NCI-H1092 treated with DMSO at 0.1 percent for 48 hours (cell line): ENCODE measurements around the gene STARD5.

Source experiments
- DNase-seq: peaks from one replicate; lab custom pipeline; 2025; lab: John Stamatoyannopoulos, UW

The STARD5 gene

GRCh38 chr15:81311752-81312464 is 12.0 kb downstream of the STARD5 start:
- no peak for DNase-seq

GRCh38 chr15:81310480-81310879 is 13.5 kb downstream of the STARD5 start:
- DNase-seq = no peak

- DNase-seq = no peak
Observed at GRCh38 chr15:81309647-81310450, 14.1 kb downstream of the STARD5 start.

- DNase-seq = no peak
Observed at GRCh38 chr15:81308260-81308659, 15.7 kb downstream of the STARD5 start.

- no peak for DNase-seq
Observed at GRCh38 chr15:81304226-81304625, 19.7 kb downstream of the STARD5 start.

GRCh38 chr15:81303244-81304225 is 20.4 kb downstream of the STARD5 start:
- DNase-seq = no peak

- DNase-seq = no peak
Observed at GRCh38 chr15:81302701-81303109, 21.2 kb downstream of the STARD5 start.

- no peak for DNase-seq
Observed at GRCh38 chr15:81301815-81302399, 22.0 kb downstream of the STARD5 start.

GRCh38 chr15:81301385-81301784 is 22.6 kb downstream of the STARD5 start:
- DNase-seq = no peak

GRCh38 chr15:81299630-81300273 is 24.2 kb downstream of the STARD5 start:
- DNase-seq = no peak

GRCh38 chr15:81299156-81299555 is 24.8 kb downstream of the STARD5 start:
- DNase-seq = no peak

GRCh38 chr15:81298611-81299010 is 25.3 kb downstream of the STARD5 start:
- no peak for DNase-seq

- DNase-seq = no peak
Observed at GRCh38 chr15:81297603-81298575, 26.1 kb downstream of the STARD5 start.

GRCh38 chr15:81297147-81297572 is 26.8 kb downstream of the STARD5 start:
- no peak for DNase-seq

GRCh38 chr15:81296673-81297072 is 27.3 kb downstream of the STARD5 start:
- no peak for DNase-seq

GRCh38 chr15:81296186-81296585 is 27.8 kb downstream of the STARD5 start:
- no peak for DNase-seq

GRCh38 chr15:81295486-81296121 is 28.3 kb downstream of the STARD5 start:
- DNase-seq = no peak

- DNase-seq = no peak
Observed at GRCh38 chr15:81294516-81294880, 29.4 kb downstream of the STARD5 start.

- DNase-seq = no peak
Observed at GRCh38 chr15:81293728-81294515, 30.0 kb downstream of the STARD5 start.
